Activated CD4-positive, CD25-positive, alpha-beta regulatory T cell treated with anti-CD3 and anti-CD28 coated beads, Interleukin-2, amount 50 U/mL, for 16 hours (primary cell): ENCODE measurements around the gene GALNTL6.
"Not testable (repeated sequence)": the region's sequence is repeated elsewhere in the genome, so short reads cannot be mapped to it uniquely, and the experiment has no call there.

ENCODE experiments used
- DNase-seq: peaks from one replicate; pipeline ENCODE4 v3.0.0-alpha.2; 2020; ENCODE audit warnings: low read depth, low spot score

Gene GALNTL6

DNA sequence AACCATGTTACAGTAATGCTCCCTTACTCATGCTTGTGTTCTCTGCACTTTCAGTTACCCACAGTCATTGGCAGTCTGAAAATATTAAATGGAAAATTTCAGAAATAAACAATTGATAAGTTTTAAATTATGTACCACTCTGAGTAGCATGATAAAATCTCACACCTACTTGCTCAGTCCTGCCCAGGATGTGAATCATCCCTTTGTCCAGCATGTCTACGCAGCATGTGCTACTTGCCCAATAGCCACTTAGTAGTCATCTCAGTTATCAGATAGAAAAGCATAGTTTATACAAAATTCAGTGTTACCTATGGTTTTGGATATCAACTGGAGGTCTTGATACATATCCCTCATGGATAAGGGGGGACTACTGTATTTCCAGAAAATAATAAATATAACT lies 577.1 kb downstream of the GALNTL6 start:
- no peak for DNase-seq

DNA sequence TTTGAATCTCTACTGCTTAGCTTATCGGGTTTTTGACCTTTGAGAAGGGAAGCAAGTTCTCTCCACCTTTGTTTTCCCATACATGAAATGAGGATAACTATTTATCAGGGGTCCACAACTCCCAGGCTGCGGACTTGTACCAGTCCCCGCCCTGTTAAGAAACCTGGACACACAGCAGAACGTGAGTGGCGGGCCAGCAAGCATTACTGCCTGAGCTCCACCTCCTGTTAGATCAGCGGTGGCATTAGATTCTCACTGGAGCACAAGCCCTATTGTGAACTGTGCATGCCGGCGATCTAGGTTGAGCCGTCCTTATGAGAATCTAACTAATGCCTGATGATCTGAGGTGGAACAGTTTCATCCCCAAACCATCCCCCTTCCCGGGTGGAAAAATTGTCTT lies 579.5 kb downstream of the GALNTL6 start:
- DNase-seq, result no peak

DNA sequence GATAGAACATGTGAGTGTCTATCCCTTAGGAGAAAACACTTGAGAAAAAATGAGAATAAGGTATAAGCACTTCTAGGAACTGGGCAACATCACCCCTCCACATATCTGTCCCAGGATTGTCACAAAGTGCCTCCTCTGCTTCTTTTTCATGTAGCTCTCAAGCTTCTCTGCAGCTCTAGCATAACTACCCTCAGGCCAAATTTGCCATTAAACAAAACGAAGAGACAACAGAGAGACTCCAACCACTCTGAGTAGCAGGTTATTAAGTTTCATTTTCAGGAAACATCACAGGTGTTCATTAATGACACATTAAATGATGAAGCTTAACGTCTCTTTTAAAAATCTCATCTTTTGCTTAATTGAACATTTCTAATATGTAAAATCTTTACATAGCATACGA lies 580.0 kb downstream of the GALNTL6 start:
- no peak for DNase-seq

DNA sequence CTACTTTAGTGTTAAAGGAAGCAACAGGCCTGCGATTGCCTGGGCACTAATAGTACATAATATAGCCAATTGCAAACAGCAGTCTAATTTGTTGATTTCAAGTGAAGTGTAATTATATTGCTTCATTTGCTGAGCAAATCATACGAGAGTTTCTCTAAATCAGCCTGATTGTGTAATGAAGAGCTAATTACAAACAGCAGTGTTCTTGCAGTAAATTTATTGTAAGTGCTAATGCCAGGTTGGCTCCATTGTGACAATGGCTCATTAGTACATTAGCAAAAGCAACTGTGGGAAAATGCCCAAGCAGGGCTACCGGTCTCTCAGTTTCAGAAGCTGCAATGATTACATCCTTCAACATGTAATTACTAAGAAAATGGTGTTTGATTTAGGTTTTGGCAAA lies 591.5 kb downstream of the GALNTL6 start:
- no peak for DNase-seq

DNA sequence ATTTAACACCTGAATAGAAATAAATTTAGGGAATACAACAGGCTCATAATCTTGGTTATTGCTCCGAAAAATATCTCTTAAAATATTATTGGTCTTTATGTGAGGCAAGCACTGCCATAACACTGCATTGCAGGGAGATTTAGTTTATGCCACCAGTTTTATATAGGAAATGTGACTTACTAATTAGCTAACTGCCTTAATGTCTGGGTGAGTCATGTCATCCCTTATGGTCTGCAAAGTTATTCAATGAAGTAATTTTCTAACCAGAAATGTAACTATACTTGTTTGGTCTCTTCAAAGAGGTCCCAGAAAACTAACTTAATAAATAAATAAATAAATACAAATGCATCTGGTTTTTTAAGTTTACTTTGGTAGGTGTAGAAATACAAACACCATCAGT lies 597.2 kb downstream of the GALNTL6 start:
- DNase-seq, result no peak

DNA sequence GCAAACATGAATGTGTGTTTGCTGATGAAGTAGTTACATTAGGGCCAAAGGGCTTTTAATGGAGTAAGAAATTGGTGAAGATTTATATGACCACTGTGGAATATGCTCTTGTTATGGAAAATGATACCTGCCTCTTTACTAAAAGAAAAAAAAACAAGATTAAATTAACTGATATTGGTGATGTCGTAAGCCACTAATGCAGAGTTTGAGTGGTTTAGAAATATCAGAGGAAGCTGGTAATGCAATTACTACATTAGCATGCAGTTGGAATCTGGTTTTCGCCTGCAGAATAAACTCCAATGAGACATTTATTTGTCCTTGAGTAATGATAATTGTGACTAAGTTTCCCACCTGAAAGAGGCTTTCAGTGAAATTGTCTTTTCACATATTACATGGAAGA lies 597.9 kb downstream of the GALNTL6 start:
- no peak for DNase-seq

DNA sequence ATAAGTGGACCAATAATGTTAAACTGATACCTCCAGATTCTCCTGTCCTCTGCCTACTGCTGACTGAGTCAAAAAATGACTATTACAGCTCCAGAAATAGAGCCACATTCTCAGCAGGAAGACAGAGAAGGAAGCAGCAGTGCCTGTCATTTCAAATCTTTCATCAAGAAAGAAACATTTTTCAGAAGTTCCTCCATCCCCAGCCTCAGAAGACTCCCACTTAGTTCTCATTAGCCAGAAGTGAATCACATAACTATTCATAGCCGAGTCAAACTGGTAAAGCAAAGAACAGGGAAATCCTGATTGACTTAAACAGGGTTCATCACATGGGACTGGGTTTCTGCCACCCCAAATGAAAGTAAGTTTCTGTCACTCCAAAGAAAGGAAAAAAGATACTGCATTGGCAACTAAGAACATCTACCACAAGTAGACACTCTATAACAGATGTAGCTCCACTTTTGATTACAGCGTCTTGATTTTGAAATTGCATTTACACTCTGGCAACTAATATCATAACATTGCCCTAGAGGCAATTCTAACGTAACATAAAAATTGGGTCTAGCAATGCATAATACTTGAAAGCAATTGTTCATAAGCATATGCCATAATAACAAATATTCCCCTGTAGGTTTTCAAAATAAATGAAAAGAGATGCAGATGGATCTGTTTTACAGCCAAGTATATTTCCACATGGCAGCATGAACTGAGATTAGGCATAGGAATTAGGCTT lies 599.8 kb downstream of the GALNTL6 start:
- no peak for DNase-seq

DNA sequence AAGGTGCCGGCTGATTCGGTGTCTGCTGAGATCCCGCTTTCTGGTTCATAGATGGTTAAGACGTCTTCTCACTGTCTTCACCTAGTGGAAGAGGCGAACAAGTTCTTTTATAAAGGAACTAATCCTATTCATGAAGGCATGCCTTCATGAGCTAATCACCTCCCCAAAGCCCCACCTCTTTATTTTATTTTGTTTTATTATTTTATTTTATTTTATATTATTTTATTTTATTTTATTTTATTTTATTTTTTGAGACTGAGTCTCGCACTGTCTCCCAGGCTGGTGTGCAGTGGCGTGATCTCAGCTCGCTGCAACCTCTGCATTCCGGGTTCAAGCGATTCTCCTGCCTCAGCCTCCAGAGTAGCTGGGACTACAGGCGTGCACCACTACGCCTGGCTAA lies 615.8 kb downstream of the GALNTL6 start:
- DNase-seq, result not testable (repeated sequence)

DNA sequence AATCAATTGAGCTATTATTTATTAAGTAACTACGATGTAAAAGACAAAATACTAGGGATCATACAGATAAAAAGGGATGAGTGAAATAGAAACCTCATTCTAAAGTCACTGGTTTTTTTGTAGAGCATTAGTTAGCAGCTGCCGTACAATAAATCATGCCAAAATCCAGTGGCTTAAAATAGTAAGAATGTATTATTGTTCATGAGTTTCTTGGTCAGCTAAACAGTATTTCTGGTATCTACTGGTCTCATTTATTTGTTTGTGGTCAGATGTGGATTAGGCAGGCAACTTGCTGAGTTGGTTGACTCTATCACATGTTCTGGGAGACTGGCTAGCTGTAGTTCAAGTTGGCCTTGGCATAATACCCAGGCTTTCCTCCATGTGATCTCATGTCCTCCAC lies 667.3 kb downstream of the GALNTL6 start:
- DNase-seq, result no peak

DNA sequence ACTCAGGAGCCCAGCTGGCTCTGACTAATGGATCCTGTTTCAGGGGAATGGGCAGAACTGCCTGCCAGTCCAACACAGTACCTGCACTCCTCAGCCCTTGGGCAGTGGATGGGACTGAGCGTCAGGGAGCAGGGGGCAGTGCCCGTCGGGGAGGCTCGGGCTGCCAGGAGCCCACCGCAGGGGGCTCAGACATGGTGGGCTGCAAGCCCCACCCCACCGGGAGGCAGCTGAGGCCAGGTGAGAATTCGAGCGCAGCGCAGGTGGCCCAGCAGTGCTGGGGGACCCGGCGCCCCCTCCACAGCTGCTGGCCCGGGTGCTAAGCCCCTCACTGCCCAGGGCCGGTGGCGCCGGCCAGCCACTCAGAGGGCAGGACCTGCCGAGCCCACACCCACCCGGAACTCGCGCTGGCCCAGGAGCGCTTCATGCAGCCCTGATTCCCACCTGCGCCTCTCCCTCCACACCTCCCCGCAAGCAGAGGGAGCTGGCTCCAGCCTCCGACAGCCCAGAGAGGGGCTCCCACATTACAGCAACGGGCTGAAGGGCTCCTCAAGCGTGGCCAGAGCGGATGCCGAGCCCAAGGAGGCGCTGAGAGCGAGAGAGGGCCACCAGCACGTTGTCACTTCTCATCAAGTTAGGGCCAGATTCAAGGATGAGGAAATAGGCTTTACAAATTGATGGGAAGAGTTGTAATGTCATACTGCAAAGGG lies 668.8 kb downstream of the GALNTL6 start:
- no peak for DNase-seq

DNA sequence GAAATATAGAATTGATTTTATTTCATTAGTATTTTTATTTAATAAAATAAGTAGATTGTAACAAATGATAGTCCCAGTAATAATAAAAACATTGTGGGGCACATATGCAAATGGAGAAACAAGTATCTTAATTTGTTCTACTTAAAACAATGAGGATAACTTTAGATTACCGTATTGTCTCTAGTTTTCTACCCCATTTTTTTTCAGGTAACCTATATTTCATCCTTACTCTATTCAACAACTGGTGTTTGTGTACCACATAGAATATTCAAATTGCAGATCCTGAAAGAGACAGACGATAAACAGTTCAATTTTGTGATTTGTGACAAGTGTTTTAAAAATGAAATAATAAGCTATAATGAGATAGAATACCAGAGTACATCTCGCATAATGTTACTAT lies 671.8 kb downstream of the GALNTL6 start:
- no peak for DNase-seq

DNA sequence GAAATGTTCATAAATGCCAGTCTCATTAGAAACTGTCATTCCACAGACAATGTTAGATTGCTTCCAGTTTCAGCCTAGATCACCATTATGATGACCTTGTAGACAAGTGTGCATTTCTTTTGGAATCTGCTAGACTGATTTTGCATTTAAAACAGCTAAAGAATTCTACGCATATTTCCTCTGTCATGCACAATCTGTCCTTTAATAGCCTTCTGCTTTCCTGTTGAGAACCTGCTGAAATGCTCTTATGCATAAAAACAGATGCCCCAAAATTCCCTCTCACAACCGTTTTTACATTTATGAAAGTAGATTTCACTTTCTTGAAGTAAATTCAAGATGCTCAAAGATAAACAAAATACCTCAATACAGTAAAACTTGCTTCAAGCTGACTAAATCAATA lies 673.3 kb downstream of the GALNTL6 start:
- DNase-seq, result no peak

DNA sequence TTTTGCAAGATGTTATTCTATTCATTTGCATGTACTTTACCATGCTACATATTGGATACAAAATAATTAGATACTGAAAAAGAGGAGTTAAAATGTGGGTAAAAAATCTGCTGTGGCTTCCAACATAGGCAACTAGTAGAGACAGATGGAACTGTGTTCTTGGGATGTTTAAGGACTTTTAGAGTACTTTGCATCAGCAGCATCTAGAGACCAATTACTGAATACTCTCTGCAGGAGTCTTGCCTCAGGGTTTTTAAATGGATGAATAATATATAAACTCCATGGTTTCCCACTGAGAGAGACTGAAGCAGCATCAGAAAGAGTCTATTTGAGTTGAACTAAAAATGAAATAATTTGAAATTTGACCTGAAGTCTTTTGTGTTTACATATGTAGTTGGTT lies 676.7 kb downstream of the GALNTL6 start:
- DNase-seq, result no peak

DNA sequence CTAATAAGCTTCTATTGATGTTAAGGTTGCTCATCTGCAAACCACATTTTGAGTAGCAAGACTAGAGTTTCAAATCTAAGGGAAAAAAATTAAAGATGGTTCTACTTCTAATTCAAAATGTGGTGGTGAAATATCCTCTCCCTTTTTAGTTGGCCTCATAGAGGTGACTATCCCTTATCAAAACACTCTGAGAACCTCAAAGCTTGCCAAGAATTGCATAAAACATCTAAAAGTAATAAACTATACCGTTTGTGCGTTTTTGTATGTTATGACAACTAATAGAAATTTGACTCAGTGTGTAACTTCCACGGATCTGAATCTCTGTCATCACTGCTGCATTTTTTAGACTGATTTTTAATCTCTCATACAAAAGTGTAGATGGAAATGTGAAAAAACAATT lies 682.6 kb downstream of the GALNTL6 start:
- DNase-seq, result no peak

DNA sequence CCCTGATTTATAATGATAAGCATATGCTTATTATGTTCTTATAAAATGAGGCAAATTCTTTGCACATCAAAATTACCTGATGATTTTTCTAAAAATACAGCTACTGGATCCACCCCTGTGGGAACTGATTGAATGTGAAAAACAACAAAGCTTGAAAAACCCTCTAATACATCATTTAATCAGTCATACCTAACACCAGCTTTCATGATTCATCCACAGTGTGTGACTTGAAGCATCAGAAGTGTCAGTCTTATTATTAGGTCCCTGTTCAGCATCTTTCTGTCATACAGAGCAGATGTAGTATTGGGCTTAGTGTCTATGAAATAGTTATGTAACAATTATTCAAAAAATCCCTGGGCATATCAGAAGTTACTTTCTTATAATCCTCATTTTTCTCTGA lies 684.1 kb downstream of the GALNTL6 start:
- DNase-seq, result no peak

DNA sequence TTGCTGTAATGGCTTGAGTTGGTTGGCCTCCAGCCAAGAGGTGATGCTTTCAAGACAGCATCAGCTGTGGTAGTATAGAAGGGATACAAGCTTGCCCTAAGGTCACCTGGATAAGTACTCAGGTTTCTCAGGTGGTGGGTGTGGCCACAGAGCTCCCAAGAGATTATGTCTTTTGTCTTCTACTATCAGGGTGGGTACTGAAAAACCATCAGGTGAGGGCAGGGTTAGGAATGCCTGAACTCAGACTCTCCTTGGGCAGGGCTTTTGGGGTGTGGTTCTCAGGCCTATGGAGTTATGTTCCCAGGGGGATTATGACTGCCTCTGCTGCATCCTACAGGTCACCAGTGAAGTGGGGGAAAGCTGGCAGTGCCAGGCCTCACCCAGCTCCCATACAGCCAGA lies 700.8 kb downstream of the GALNTL6 start:
- no peak for DNase-seq

DNA sequence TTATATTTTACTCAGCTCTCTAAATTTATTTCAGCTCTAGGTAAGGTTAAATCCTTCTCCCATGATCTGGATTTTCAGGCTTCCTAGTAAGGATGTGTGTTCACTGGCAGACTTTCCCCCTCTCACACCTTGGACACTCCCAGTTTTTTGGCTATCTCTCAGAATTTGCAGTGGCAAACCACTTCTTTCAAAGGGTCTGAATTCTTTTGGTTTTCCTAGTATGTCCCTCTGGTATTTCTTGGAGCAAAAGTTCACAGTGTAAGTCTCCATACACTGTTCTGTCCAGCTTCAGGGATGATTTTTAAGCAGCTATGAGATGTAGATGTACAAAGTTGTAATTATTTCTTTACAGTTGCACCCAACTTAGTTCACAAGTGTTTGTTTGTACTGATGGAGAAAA lies 701.6 kb downstream of the GALNTL6 start:
- DNase-seq, result no peak

DNA sequence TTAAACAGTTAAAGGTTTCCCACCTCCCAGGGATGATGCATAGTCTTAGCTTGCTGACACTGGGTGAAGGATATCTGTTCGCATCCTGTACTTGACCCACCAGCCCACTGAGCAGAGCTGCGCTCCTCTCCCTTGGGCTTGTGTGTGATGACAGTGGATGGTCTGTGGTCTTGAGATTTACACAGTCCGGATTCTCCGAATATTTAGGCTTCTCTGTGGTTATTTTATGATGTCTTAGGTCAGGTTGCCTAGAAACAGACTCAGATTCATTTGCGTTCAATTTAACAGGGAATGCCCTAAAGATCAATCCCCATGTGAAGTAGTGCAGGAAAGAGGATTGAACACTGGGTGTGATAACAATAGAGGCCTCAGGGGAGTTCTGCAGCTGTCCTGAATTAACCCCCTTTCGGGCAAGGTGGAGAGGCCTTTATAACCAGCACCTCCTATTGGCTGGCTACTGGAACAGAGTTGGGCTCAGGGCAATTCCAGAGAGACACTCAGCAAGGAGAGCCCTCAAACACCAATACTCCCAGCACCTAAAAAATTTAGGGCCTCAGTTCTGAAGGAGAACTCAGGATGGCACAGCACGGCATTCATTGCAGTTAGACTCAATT lies 702.2 kb downstream of the GALNTL6 start:
- no peak for DNase-seq

DNA sequence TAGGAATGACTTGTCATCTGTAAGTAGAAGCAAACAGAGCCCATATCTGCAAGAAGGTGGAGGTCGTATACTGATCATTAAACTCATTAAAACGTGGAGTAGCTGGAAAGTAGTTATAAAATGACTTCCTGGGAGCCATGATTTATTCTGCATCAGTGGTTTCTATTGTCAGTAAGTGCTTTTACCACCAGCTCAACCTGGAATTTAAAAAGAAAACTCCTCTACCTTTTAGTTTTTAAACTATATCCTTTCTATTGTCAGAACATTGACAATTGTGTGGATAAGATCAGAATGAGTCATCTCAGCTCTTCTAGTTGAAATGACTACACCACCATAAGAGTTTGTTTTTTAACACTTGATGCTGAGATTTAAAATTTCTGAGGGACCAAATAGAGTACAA lies 704.2 kb downstream of the GALNTL6 start:
- DNase-seq, result no peak

DNA sequence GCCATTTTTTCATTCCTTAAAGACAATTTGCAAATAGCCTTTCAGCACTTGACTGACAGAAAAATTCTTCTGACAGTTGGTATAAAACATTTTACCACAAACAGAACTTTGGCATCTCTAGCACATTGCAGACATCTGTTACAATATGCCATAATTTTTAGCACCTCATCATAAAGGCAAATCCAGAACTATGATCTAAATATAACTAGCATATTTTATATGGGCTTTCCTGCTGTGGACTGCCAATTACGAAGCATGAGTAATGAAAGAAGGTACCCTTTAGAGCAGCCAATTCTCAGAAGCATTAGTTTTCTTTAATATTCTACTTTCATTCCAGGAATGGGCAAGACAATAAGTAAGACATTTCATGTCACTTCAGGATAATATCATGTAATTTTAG lies 708.0 kb downstream of the GALNTL6 start:
- no peak for DNase-seq

DNA sequence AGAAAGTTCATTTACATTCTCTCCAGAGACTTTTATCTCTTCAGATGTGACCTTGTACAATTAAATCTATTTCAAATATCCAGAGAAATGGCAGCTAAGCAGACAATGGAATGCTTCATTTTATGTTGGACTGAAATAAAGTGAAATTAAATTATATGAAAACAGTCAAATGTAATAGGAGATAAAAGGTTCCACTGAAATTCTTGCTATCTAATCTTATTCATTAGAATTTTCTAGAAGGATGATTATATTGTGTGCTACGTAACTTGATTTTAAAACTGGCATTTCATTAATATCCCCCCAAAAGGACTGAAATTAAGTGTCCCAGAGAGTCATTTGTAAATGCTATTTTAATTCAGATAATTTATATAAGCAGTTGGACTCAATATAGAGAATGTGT lies 708.5 kb downstream of the GALNTL6 start:
- no peak for DNase-seq

DNA sequence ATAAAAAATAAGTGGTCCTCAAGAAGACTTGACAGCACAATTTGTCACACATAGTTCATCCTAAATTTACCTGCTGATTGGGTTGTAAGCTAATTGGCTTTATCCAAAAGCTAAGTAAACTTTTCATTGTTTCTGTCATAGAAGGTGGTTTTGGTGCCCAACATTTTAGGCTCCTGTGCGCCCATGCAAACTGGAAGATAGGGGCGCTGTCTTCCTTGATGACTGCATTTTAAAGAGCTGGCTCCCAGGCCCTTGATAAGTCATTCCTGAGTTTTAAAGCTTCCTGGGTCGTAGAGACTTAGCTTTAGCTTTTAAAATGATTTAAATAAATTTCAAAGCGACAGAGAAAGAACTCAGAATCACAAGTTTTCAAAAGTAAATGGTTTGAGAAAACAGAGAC lies 730.0 kb downstream of the GALNTL6 start:
- no peak for DNase-seq

DNA sequence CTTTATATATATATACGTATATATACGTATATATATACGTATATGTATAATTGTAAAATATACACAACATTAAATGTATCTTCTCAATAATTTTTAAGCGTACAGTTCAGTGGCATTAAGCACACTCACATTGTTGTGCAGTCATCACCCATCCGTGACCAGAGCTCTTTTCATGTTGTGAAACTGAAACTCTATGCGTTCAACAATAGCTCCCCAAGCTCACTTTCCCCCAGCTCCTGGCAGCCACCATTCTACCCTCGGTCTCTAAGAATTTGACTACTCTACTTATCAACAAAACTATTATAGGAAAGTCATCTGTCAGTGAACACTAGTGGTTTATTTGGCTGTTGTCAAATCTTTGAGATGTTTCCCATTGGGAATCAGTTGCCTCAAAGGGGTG lies 733.6 kb downstream of the GALNTL6 start:
- DNase-seq, result no peak
